NT2/D1 (cell line): ENCODE measurements around the gene PBX1.

Experiments used
- SUZ12 ChIP-seq: IDR thresholded peaks from 2 replicates; pipeline ENCODE4 v1.6.1; 2011; ENCODE audit not compliant: insufficient read length, insufficient read depth; ENCODE audit errors: extremely low read depth
- ZNF274 ChIP-seq: IDR thresholded peaks from 2 replicates; pipeline ENCODE4 v1.6.1; 2011; ENCODE audit warnings: mild to moderate bottlenecking, low read depth, low read length

DNA sequence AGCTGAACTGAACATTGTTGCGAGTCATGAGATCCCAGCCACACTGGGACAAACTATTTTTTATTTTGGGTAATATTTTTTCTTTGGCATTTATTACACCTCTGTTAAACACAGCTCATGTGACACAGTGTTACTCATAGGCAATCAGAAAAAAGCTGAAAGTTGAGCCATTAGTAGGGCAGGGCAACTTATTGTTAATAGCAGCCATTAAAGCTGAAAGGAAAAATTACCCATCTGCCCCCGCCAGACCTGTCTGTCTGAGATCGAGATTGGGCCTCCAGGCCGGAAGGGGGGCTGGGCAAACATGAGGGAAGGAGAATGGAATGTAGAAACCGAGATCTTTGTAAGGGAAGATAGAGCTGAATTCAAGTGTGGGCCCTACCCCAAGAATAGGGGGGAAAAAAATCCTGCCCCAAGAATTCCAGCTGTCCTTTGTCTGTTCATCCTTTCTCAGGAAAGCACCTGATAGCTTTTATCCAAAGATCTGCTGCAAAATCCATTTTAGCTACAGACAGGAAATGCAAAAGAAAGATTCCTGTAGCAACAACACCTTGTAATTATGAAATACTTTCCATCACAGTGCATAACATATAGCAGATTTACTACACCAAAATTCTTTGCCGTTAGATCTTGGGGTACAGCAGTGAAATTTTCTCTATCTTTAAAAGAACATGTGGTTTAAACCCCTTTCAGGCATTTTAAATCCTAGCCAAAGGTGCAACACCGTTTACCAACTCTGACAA, 212.8 kb downstream of the PBX1 start:
- TF ChIP-seq SUZ12 (no peak), ZNF274 (no peak)
